HUES48 (cell line): Measurements from ENCODE around the gene FRMPD2.

Experiments
- H3K27ac ChIP-seq: one replicate; pipeline ENCODE4 v1.7.0; 2013; ENCODE audit warnings: low read depth, low read length, inconsistent platforms
- H3K27me3 ChIP-seq: 2 replicates; pipeline ENCODE4 v1.6.1; 2013; ENCODE audit warnings: mild to moderate bottlenecking, low read length; ENCODE audit not compliant: control insufficient read depth, insufficient read depth
- H3K36me3 ChIP-seq: 2 replicates; pipeline ENCODE4 v1.6.1; 2013; ENCODE audit warnings: low read length; ENCODE audit not compliant: control insufficient read depth, insufficient read depth
- H3K4me1 ChIP-seq: 2 replicates; pipeline ENCODE4 v1.6.1; 2013; ENCODE audit warnings: mild to moderate bottlenecking, low read length; ENCODE audit not compliant: control insufficient read depth, insufficient read depth
- H3K4me3 ChIP-seq: 2 replicates; pipeline ENCODE4 v1.5.1; 2013; ENCODE audit warnings: mild to moderate bottlenecking, low read depth, low read length
- H3K9ac ChIP-seq: 2 replicates; pipeline ENCODE4 v1.6.1; 2013; ENCODE audit warnings: mild to moderate bottlenecking, low read depth, low read length, moderate library complexity
- H3K9me3 ChIP-seq: 2 replicates; pipeline ENCODE4 v1.6.1; 2013; ENCODE audit warnings: low read length; ENCODE audit not compliant: control insufficient read depth, insufficient read depth

Gene FRMPD2

GRCh38 chr10:48305905-48306264, 31.4 kb upstream of the FRMPD2 start:
- Histone ChIP-seq H3K27me3 (0 out of 2 replicates have a peak, but pooled peaks cover 7% of the 10 kb centered on the region), H3K9me3 (no peaks in the 10 kb centered on the region), H3K27ac (no peak overlapping the region), H3K4me1 (peaks cover 18% of the 10 kb centered on the region), H3K4me3 (peak overlapping the region; percentile 53), H3K9ac (no peak overlapping the region; the same call in 1 of the 2 replicates), H3K36me3 (no peaks in the 10 kb centered on the region)

GRCh38 chr10:48302515-48303476, 28.3 kb upstream of the FRMPD2 start:
- Histone ChIP-seq H3K4me1 (peaks cover 8% of the 10 kb centered on the region), H3K27me3 (0 out of 2 replicates have a peak, but pooled peaks cover 7% of the 10 kb centered on the region), H3K36me3 (no peaks in the 10 kb centered on the region), H3K4me3 (no peak overlapping the region), H3K9ac (no peak overlapping the region), H3K9me3 (no peaks in the 10 kb centered on the region), H3K27ac (no peak overlapping the region)

- Histone ChIP-seq H3K4me1 (no peaks in the 10 kb centered on the region), H3K27ac (no peak overlapping the region), H3K4me3 (no peak overlapping the region), H3K36me3 (no peaks in the 10 kb centered on the region), H3K9ac (no peak overlapping the region), H3K9me3 (no peaks in the 10 kb centered on the region), H3K27me3 (0 out of 2 replicates have a peak, but pooled peaks cover 5% of the 10 kb centered on the region)
Measured at GRCh38 chr10:48300556-48300955, 26.1 kb upstream of the FRMPD2 start.

GRCh38 chr10:48299692-48300091, 25.2 kb upstream of the FRMPD2 start:
- H3K9ac ChIP-seq: no peak overlapping the region
- H3K27ac ChIP-seq: no peak overlapping the region
- H3K4me3 ChIP-seq: no peak overlapping the region
- H3K27me3 ChIP-seq: no peaks in the 10 kb centered on the region
- H3K4me1 ChIP-seq: no peaks in the 10 kb centered on the region
- no peaks in the 10 kb centered on the region for H3K36me3 ChIP-seq
- H3K9me3 ChIP-seq: no peaks in the 10 kb centered on the region

GRCh38 chr10:48299066-48299465, 24.6 kb upstream of the FRMPD2 start:
- Histone ChIP-seq H3K27me3 (no peaks in the 10 kb centered on the region), H3K4me3 (no peak overlapping the region), H3K9me3 (no peaks in the 10 kb centered on the region), H3K36me3 (no peaks in the 10 kb centered on the region), H3K4me1 (no peaks in the 10 kb centered on the region), H3K9ac (no peak overlapping the region), H3K27ac (no peak overlapping the region)

GRCh38 chr10:48296576-48297098, 22.1 kb upstream of the FRMPD2 start:
- Histone ChIP-seq H3K4me3 (no peak overlapping the region), H3K36me3 (no peaks in the 10 kb centered on the region), H3K9me3 (no peaks in the 10 kb centered on the region), H3K27ac (no peak overlapping the region), H3K4me1 (no peaks in the 10 kb centered on the region), H3K9ac (no peak overlapping the region), H3K27me3 (no peaks in the 10 kb centered on the region)

- no peaks in the 10 kb centered on the region for H3K27me3 ChIP-seq
- H3K9ac ChIP-seq: no peak overlapping the region
- no peak overlapping the region for H3K4me3 ChIP-seq
- peaks cover 4% of the 10 kb centered on the region for H3K4me1 ChIP-seq
- H3K27ac ChIP-seq: no peak overlapping the region
- H3K36me3 ChIP-seq: no peaks in the 10 kb centered on the region
- no peaks in the 10 kb centered on the region for H3K9me3 ChIP-seq
Measured at GRCh38 chr10:48294431-48294830, 19.9 kb upstream of the FRMPD2 start.

GRCh38 chr10:48292616-48293015, 18.1 kb upstream of the FRMPD2 start:
- H3K9me3 ChIP-seq: no peaks in the 10 kb centered on the region
- H3K4me3 ChIP-seq: no peak overlapping the region
- peaks cover 4% of the 10 kb centered on the region for H3K4me1 ChIP-seq
- no peaks in the 10 kb centered on the region for H3K27me3 ChIP-seq
- H3K36me3 ChIP-seq: no peaks in the 10 kb centered on the region
- no peak overlapping the region for H3K9ac ChIP-seq
- no peak overlapping the region for H3K27ac ChIP-seq

- Histone ChIP-seq H3K27ac (no peak overlapping the region), H3K4me3 (no peak overlapping the region)
Measured at GRCh38 chr10:48291190-48291589, 16.7 kb upstream of the FRMPD2 start.

GRCh38 chr10:48290286-48290685, 15.8 kb upstream of the FRMPD2 start:
- no peaks in the 10 kb centered on the region for H3K36me3 ChIP-seq
- H3K9me3 ChIP-seq: no peaks in the 10 kb centered on the region
- H3K27ac ChIP-seq: no peak overlapping the region
- H3K27me3 ChIP-seq: no peaks in the 10 kb centered on the region
- no peak overlapping the region for H3K4me3 ChIP-seq
- no peak overlapping the region for H3K9ac ChIP-seq
- H3K4me1 ChIP-seq: peaks cover 4% of the 10 kb centered on the region

More at GRCh38 chr10:48291190-48291589, 16.7 kb upstream of the FRMPD2 start:
- Histone ChIP-seq H3K27me3 (no peaks in the 10 kb centered on the region), H3K4me1 (peaks cover 4% of the 10 kb centered on the region), H3K9me3 (no peaks in the 10 kb centered on the region), H3K36me3 (no peaks in the 10 kb centered on the region), H3K9ac (no peak overlapping the region)

GRCh38 chr10:48289501-48290238, 15.2 kb upstream of the FRMPD2 start:
- Histone ChIP-seq H3K27me3 (no peaks in the 10 kb centered on the region), H3K9ac (no peak overlapping the region), H3K36me3 (no peaks in the 10 kb centered on the region), H3K27ac (no peak overlapping the region), H3K9me3 (no peaks in the 10 kb centered on the region), H3K4me1 (peaks cover 4% of the 10 kb centered on the region), H3K4me3 (no peak overlapping the region)
